HG02973 (cell line): ENCODE results near the gene DRAM1.
"Not testable (repeated sequence)": the region's sequence is repeated elsewhere in the genome, so short reads cannot be mapped to it uniquely, and the experiment has no call there.

Experiments used
- ATAC-seq: cut with Tn5 transposase; IDR thresholded peaks from one replicate; pipeline ENCODE4 v1.9.1; 2021; ENCODE audit warnings: moderate library complexity; ENCODE audit not compliant: unreplicated experiment

Gene DRAM1

GRCh38 chr12:101858361-101858760 lies 19.0 kb upstream of the DRAM1 start:
- ATAC-seq, result no peak

- peak; percentile 44 for ATAC-seq
Observed at GRCh38 chr12:101859664-101860607, 17.4 kb upstream of the DRAM1 start.

- not testable (repeated sequence) for ATAC-seq
Observed at GRCh38 chr12:101861688-101862087, 15.7 kb upstream of the DRAM1 start.

GRCh38 chr12:101862245-101862644 lies 15.1 kb upstream of the DRAM1 start:
- no peak for ATAC-seq

GRCh38 chr12:101863981-101864380 lies 13.4 kb upstream of the DRAM1 start:
- ATAC-seq, result no peak

- ATAC-seq, result no peak
Observed at GRCh38 chr12:101866615-101867373, 10.6 kb upstream of the DRAM1 start.

GRCh38 chr12:101867619-101868018 lies 9.8 kb upstream of the DRAM1 start:
- not testable (repeated sequence) for ATAC-seq

- no peak for ATAC-seq
Observed at GRCh38 chr12:101870925-101871324, 6.5 kb upstream of the DRAM1 start.

GRCh38 chr12:101875162-101875561 lies 2.2 kb upstream of the DRAM1 start:
- ATAC-seq, result no peak

- no peak for ATAC-seq
Observed at GRCh38 chr12:101876322-101876860, 989 bp upstream of the DRAM1 start.

- peak; percentile 19 for ATAC-seq
Observed at GRCh38 chr12:101877806-101878242, 444 bp downstream of the DRAM1 start.

- no peak for ATAC-seq
Observed at GRCh38 chr12:101878243-101878821, 952 bp downstream of the DRAM1 start.

- ATAC-seq, result no peak
Observed at GRCh38 chr12:101880769-101881168, 3.4 kb downstream of the DRAM1 start.

- no peak for ATAC-seq
Observed at GRCh38 chr12:101881228-101881627, 3.8 kb downstream of the DRAM1 start.

- no peak for ATAC-seq
Observed at GRCh38 chr12:101884174-101884573, 6.8 kb downstream of the DRAM1 start.

- not testable (repeated sequence) for ATAC-seq
Observed at GRCh38 chr12:101884781-101885340, 7.5 kb downstream of the DRAM1 start.

- peak; percentile 54 for ATAC-seq
Observed at GRCh38 chr12:101885912-101886561, 8.7 kb downstream of the DRAM1 start.

GRCh38 chr12:101889211-101889752 lies 11.9 kb downstream of the DRAM1 start:
- no peak for ATAC-seq

- ATAC-seq, result peak; percentile 68
Observed at GRCh38 chr12:101891462-101891971, 14.1 kb downstream of the DRAM1 start.

GRCh38 chr12:101892794-101893193 lies 15.4 kb downstream of the DRAM1 start:
- no peak for ATAC-seq
